ENCODE measurements around the gene CNTNAP5.

The CNTNAP5 gene

GRCh38 chr2:124112206-124112605 is 87.1 kb downstream of the CNTNAP5 start:
- TF ChIP-seq CTCF (IDR thresholded peaks at IDR 0.05), result no peak
- H3K4me3 ChIP-seq (ENCODE audit: low read depth, low read length), result no peak overlapping the region
- no peak overlapping the region for H3K27ac ChIP-seq
- H2AFZ ChIP-seq, result no peak overlapping the region
- H3K36me3 ChIP-seq (ENCODE audit: control insufficient read depth, insufficient read depth, low read length), result no peaks in the 10 kb centered on the region
- H3K27me3 ChIP-seq (ENCODE audit: control insufficient read depth, insufficient read depth, low read length), result no peaks in the 10 kb centered on the region
- H3K4me2 ChIP-seq (ENCODE audit: low read length), result no peak overlapping the region
- H3K9me3 ChIP-seq (ENCODE audit: control insufficient read depth, low read length), result no peaks in the 10 kb centered on the region
- no peak overlapping the region for H3K9ac ChIP-seq
- H3K79me2 ChIP-seq, result no peaks in the 10 kb centered on the region
- no peaks in the 10 kb centered on the region for H3K4me1 ChIP-seq

GRCh38 chr2:124112966-124113365 is 87.9 kb downstream of the CNTNAP5 start:
- no peaks in the 10 kb centered on the region for H3K9me3 ChIP-seq (ENCODE audit: control insufficient read depth, low read length)
- no peaks in the 10 kb centered on the region for H3K27me3 ChIP-seq (ENCODE audit: control insufficient read depth, insufficient read depth, low read length)
- H3K79me2 ChIP-seq, result no peaks in the 10 kb centered on the region
- H3K4me1 ChIP-seq, result no peaks in the 10 kb centered on the region
- no peaks in the 10 kb centered on the region for H3K36me3 ChIP-seq (ENCODE audit: control insufficient read depth, insufficient read depth, low read length)
- no peak overlapping the region for H2AFZ ChIP-seq
- no peak overlapping the region for H3K4me2 ChIP-seq (ENCODE audit: low read length)
- no peak overlapping the region for H3K9ac ChIP-seq
- H3K4me3 ChIP-seq (ENCODE audit: low read depth, low read length), result no peak overlapping the region
- no peak for TF ChIP-seq CTCF (IDR thresholded peaks at IDR 0.05)
- no peak overlapping the region for H3K27ac ChIP-seq

GRCh38 chr2:124120246-124120645 is 95.2 kb downstream of the CNTNAP5 start:
- no peaks in the 10 kb centered on the region for H3K9me3 ChIP-seq (ENCODE audit: control insufficient read depth, low read length)
- H3K36me3 ChIP-seq (ENCODE audit: control insufficient read depth, insufficient read depth, low read length), result no peaks in the 10 kb centered on the region
- no peak overlapping the region for H3K27ac ChIP-seq
- no peak overlapping the region for H3K4me3 ChIP-seq (ENCODE audit: low read depth, low read length)
- H2AFZ ChIP-seq, result no peak overlapping the region
- no peaks in the 10 kb centered on the region for H3K4me1 ChIP-seq
- H3K9ac ChIP-seq, result no peak overlapping the region
- H3K27me3 ChIP-seq (ENCODE audit: control insufficient read depth, insufficient read depth, low read length), result no peaks in the 10 kb centered on the region
- no peak overlapping the region for H3K4me2 ChIP-seq (ENCODE audit: low read length)
- no peak for TF ChIP-seq CTCF (IDR thresholded peaks at IDR 0.05)
- no peaks in the 10 kb centered on the region for H3K79me2 ChIP-seq

- H3K9me3 ChIP-seq (ENCODE audit: control insufficient read depth, low read length), result no peaks in the 10 kb centered on the region
- H3K4me2 ChIP-seq (ENCODE audit: low read length), result no peak overlapping the region
- H3K27ac ChIP-seq, result no peak overlapping the region
- no peaks in the 10 kb centered on the region for H3K36me3 ChIP-seq (ENCODE audit: control insufficient read depth, insufficient read depth, low read length)
- H3K4me1 ChIP-seq, result no peaks in the 10 kb centered on the region
- TF ChIP-seq CTCF (IDR thresholded peaks at IDR 0.05), result no peak
- no peaks in the 10 kb centered on the region for H3K79me2 ChIP-seq
- no peak overlapping the region for H2AFZ ChIP-seq
- no peaks in the 10 kb centered on the region for H3K27me3 ChIP-seq (ENCODE audit: control insufficient read depth, insufficient read depth, low read length)
- H3K4me3 ChIP-seq (ENCODE audit: low read depth, low read length), result no peak overlapping the region
- no peak overlapping the region for H3K9ac ChIP-seq
Measured at GRCh38 chr2:124121106-124121505, 96.0 kb downstream of the CNTNAP5 start.

GRCh38 chr2:124121760-124122275 is 96.7 kb downstream of the CNTNAP5 start:
- H3K9me3 ChIP-seq (ENCODE audit: control insufficient read depth, low read length), result no peaks in the 10 kb centered on the region
- H3K79me2 ChIP-seq, result no peaks in the 10 kb centered on the region
- H3K4me3 ChIP-seq (ENCODE audit: low read depth, low read length), result no peak overlapping the region
- no peak overlapping the region for H2AFZ ChIP-seq
- no peak for TF ChIP-seq CTCF (IDR thresholded peaks at IDR 0.05)
- no peaks in the 10 kb centered on the region for H3K36me3 ChIP-seq (ENCODE audit: control insufficient read depth, insufficient read depth, low read length)
- no peak overlapping the region for H3K9ac ChIP-seq
- H3K27me3 ChIP-seq (ENCODE audit: control insufficient read depth, insufficient read depth, low read length), result no peaks in the 10 kb centered on the region
- H3K4me1 ChIP-seq, result no peaks in the 10 kb centered on the region
- no peak overlapping the region for H3K27ac ChIP-seq
- H3K4me2 ChIP-seq (ENCODE audit: low read length), result no peak overlapping the region
